DMS53 treated with DMSO at 0.1 percent for 48 hours (cell line): ENCODE measurements around the gene MBOAT2.

ENCODE experiments used
- DNase-seq: peaks from one replicate; lab custom pipeline; 2025; ENCODE audit not compliant: unreplicated experiment; lab: John Stamatoyannopoulos, UW

Gene MBOAT2

DNA sequence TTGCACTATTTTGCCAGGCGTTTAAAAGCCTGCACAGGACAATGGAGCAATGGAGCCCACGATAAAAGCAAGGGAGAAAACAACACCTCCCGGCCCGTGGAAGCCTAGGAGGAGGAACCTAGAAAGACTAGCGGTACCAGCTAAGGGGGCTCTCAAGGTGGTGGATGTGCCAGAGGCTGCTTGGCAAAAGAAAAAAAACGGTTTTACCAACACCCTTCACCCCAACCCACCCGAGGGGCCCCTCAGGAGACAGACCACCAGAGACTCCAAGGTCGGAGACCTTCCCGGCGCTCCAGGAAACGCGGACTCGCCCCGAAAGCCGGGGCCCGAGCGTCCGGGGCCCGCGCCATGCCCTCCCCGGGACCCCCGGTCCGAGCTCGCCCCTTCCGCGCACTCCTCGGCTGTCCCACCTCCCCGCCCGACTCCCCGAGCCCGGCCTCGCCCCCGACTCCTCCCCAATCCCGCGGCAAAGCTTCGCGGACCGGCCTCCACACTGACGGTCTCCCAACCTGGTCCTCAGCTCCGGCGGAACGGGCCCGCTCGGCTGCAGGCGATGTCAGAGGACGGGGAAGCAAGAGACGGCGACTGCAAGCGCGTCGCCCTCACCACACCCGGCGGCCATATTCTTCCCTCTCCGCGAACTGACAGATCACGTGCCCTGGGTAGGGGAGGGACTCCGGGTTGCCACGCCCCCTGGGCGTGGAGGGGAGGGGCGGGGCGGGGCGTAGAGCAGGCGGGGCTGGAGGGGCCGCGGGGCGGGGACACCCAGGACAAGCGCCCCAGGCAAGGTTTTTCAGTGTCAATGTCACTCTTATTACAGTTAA, 166.3 kb downstream of the MBOAT2 start, which contains the start of gene KIDINS220:
Gene KIDINS220, minus strand, starts transcription at position 643 of the 824 bp plus-strand sequence. CDS start 10,520 bp downstream, outside the sequence.
- peak; percentile 26 for DNase-seq

DNA sequence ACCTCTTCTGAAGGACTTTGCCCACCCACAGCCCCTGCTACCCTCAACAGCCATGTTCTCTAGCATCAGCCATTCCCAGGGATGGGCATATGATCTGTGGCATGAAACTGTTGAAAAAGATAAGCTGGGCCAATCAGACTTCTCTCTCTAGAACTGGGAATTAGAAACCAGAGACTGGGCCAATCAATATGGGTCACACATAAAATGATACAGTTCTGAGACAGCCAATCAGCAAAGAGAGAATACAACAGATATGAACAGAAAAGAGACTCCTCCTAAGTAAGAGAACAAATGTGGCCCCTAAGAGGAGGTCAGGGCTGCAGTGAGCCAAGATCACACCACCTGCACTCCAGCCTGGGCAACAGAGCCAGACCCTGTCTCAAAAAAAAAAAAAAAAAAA, 168.2 kb downstream of the MBOAT2 start:
- DNase-seq: no peak

- DNase-seq: no peak
These were observed 169.6 kb downstream of the MBOAT2 start for GRCh38 chr2:8833853-8834252.

DNA sequence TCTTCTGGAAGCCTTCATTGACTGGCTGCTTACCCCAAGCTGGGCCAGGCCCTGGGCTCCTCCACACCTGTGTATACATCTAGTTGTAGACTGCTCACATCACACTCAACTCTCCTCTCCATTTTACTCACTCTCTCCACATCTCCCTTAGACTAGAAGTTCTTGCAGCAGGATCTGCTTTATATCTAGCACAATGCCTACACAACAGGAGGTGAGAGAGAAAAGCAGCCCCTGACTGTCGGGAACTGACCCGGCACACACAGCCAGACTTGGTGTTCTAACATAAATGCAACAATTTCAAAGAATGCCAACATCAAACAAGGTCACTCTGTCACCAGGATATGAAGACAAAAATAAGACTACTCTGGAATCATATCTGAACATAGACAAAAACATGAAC, 172.0 kb downstream of the MBOAT2 start:
- DNase-seq: no peak

GRCh38 chr2:8827729-8828128, 175.8 kb downstream of the MBOAT2 start:
- no peak for DNase-seq

GRCh38 chr2:8822218-8822617, 181.3 kb downstream of the MBOAT2 start:
- DNase-seq: no peak

GRCh38 chr2:8821276-8822217, 181.9 kb downstream of the MBOAT2 start:
- no peak for DNase-seq

DNA sequence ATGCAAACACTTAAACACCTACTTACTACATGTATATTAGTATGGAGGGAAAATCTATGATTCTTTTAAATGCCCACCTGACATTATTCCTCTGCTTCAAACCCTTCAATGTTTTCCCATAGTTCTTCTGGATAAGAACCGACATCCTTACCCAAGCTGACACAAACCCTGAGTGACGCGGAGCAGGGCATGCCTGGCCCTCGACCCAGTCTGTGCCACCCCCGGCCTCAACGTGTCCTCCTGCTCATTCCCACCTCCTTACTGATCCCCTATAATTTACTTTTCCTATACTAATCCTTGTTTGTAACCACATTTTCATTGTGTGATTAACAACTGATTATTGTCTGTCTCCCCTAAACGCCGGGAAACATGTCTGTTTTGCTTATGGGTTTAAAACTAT, 183.5 kb downstream of the MBOAT2 start:
- no peak for DNase-seq

- no peak for DNase-seq
These were observed 184.3 kb downstream of the MBOAT2 start for GRCh38 chr2:8819194-8819593.

- DNase-seq: no peak
These were observed 186.3 kb downstream of the MBOAT2 start for GRCh38 chr2:8817221-8817620.

GRCh38 chr2:8806885-8807704, 196.4 kb downstream of the MBOAT2 start:
- no peak for DNase-seq

- no peak for DNase-seq
These were observed 197.9 kb downstream of the MBOAT2 start for GRCh38 chr2:8805278-8806210.

GRCh38 chr2:8803658-8804379, 199.7 kb downstream of the MBOAT2 start:
- DNase-seq: peak; percentile 88

GRCh38 chr2:8802741-8803140, 200.7 kb downstream of the MBOAT2 start:
- no peak for DNase-seq
